COLO668 (cell line): Measurements from ENCODE around the gene SLC37A4.
A peak's percentile ranks its signal among the peaks of the same experiment; 100 is the strongest.

ENCODE experiments used
- DNase-seq: peaks from one replicate; lab custom pipeline; 2025; ENCODE audit not compliant: unreplicated experiment; lab: John Stamatoyannopoulos, UW

SLC37A4 gene

GRCh38 chr11:118979434-118979833, 51.2 kb downstream of the SLC37A4 start:
- DNase-seq, result no peak

DNA sequence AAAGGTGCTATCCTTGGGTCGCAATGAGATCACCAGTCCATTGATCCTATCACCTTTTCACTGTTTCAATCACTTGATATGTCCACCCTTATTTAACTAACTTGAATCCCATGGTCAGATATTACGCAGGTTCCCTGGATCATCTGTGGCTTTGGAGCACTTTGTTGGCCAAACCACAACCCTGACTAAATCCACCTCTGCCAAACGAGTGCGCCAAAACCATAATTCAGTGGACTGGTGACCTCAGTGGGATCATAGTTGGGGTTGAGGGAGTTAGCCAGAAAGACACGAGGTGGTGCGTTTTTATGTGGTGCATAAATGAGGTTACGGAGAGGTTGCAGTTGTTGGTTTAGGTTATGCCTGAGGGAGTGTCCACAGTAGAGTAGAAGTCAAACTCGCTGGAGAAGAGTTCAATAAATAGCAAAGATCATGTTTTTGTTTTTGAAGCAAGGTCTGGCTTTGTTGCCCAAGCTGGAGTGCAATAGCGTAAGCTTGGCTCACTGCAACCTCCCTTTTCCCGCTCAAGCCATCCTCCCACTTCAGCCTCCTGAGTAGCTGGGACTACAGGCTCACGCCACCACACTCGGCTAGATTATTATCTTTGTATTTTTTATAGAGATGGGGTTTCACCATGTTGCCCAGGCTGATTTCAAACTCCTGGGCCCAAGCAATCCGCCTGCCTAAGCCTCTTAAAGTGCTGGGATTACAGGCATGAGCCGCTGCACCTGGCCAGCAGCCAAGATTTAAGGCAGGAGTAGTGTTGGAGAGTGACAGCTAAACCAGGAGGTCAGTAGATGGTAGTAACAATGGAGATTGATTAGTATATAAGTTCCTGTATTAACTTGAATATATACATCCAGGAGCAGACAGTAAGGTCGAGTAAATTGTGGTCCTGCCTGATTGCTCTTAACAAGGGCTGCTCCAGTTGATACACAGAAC, 54.6 kb downstream of the SLC37A4 start:
- DNase-seq, result peak; percentile 25
